Measurements from ENCODE around the gene OOSP3.
"Not testable (repeated sequence)": the region's sequence is repeated elsewhere in the genome, so short reads cannot be mapped to it uniquely, and the experiment has no call there.

Gene OOSP3

GRCh38 chr11:59875856-59876519 is 2.6 kb upstream of the OOSP3 start:
- Histone ChIP-seq H3K36me3 (ENCODE audit: control insufficient read depth, insufficient read depth, low read length) (no peaks in the 10 kb centered on the region), H3K27ac (ENCODE audit: low read length) (no peak overlapping the region)

GRCh38 chr11:59877325-59877724 is 1.3 kb upstream of the OOSP3 start:
- H3K4me3 ChIP-seq (ENCODE audit: low read length) = no peak overlapping the region
- no peak overlapping the region for H3K27ac ChIP-seq (ENCODE audit: low read length)
- H3K36me3 ChIP-seq (ENCODE audit: control insufficient read depth, insufficient read depth, low read length) = no peaks in the 10 kb centered on the region
- DNase-seq (ENCODE audit: low read depth, low spot score) = no peak
- H3K4me1 ChIP-seq (ENCODE audit: control insufficient read depth, insufficient read depth, low read length) = no peaks in the 10 kb centered on the region; the same call in 1 of the 2 replicates
- no peaks in the 10 kb centered on the region for H3K27me3 ChIP-seq (ENCODE audit: control insufficient read depth, insufficient read depth, low read length)
- no peaks in the 10 kb centered on the region for H3K9me3 ChIP-seq (ENCODE audit: control insufficient read depth, insufficient read depth, low read length)

More at GRCh38 chr11:59875856-59876519, 2.6 kb upstream of the OOSP3 start:
- Histone ChIP-seq H3K9me3 (ENCODE audit: control insufficient read depth, insufficient read depth, low read length) (no peaks in the 10 kb centered on the region), H3K4me3 (ENCODE audit: low read length) (no peak overlapping the region), H3K4me1 (ENCODE audit: control insufficient read depth, insufficient read depth, low read length) (no peaks in the 10 kb centered on the region; the same call in 1 of the 2 replicates), H3K27me3 (ENCODE audit: control insufficient read depth, insufficient read depth, low read length) (no peaks in the 10 kb centered on the region)
- WGBS (ENCODE audit: insufficient coverage, insufficient read length) = no CpG with 5 or more reads among the region's 9 CpGs
- no peak for DNase-seq (ENCODE audit: low read depth, low spot score)

- H3K4me3 ChIP-seq (ENCODE audit: low read length) = no peak overlapping the region
- no peaks in the 10 kb centered on the region; the same call in 1 of the 2 replicates for H3K4me1 ChIP-seq (ENCODE audit: control insufficient read depth, insufficient read depth, low read length)
- H3K27me3 ChIP-seq (ENCODE audit: control insufficient read depth, insufficient read depth, low read length) = no peaks in the 10 kb centered on the region
- H3K27ac ChIP-seq (ENCODE audit: low read length) = no peak overlapping the region
- no peak for DNase-seq (ENCODE audit: low read depth, low spot score)
- H3K36me3 ChIP-seq (ENCODE audit: control insufficient read depth, insufficient read depth, low read length) = no peaks in the 10 kb centered on the region
- H3K9me3 ChIP-seq (ENCODE audit: control insufficient read depth, insufficient read depth, low read length) = no peaks in the 10 kb centered on the region
Measured at GRCh38 chr11:59877784-59878183, 798 bp upstream of the OOSP3 start.

- DNase-seq (ENCODE audit: low read depth, low spot score) = no peak
- Histone ChIP-seq H3K9me3 (ENCODE audit: control insufficient read depth, insufficient read depth, low read length) (no peaks in the 10 kb centered on the region), H3K4me1 (ENCODE audit: control insufficient read depth, insufficient read depth, low read length) (no peaks in the 10 kb centered on the region; the same call in 1 of the 2 replicates)
Measured at GRCh38 chr11:59879567-59879966, 985 bp downstream of the OOSP3 start.

GRCh38 chr11:59883597-59883996 is 5.0 kb downstream of the OOSP3 start:
- WGBS (ENCODE audit: insufficient coverage, insufficient read length) = no CpG with 5 or more reads among the region's 1 CpG
- no peaks in the 10 kb centered on the region for H3K4me1 ChIP-seq (ENCODE audit: control insufficient read depth, insufficient read depth, low read length)
- no peaks in the 10 kb centered on the region for H3K36me3 ChIP-seq (ENCODE audit: control insufficient read depth, insufficient read depth, low read length)

More at GRCh38 chr11:59879567-59879966, 985 bp downstream of the OOSP3 start:
- H3K27me3 ChIP-seq (ENCODE audit: control insufficient read depth, insufficient read depth, low read length) = no peaks in the 10 kb centered on the region
- no peak overlapping the region for H3K4me3 ChIP-seq (ENCODE audit: low read length)
- no CpG with 5 or more reads among the region's 1 CpG for WGBS (ENCODE audit: insufficient coverage, insufficient read length)
- no peak overlapping the region for H3K27ac ChIP-seq (ENCODE audit: low read length)
- no peaks in the 10 kb centered on the region for H3K36me3 ChIP-seq (ENCODE audit: control insufficient read depth, insufficient read depth, low read length)

GRCh38 chr11:59887156-59887555 is 8.6 kb downstream of the OOSP3 start:
- H3K27ac ChIP-seq (ENCODE audit: low read length); H3K27me3 ChIP-seq (ENCODE audit: control insufficient read depth, insufficient read depth, low read length); DNase-seq (ENCODE audit: low read depth, low spot score); H3K4me1 ChIP-seq (ENCODE audit: control insufficient read depth, insufficient read depth, low read length); H3K4me3 ChIP-seq (ENCODE audit: low read length); H3K9me3 ChIP-seq (ENCODE audit: control insufficient read depth, insufficient read depth, low read length); H3K36me3 ChIP-seq (ENCODE audit: control insufficient read depth, insufficient read depth, low read length): not testable (repeated sequence)

More at GRCh38 chr11:59883597-59883996, 5.0 kb downstream of the OOSP3 start:
- no peak overlapping the region for H3K4me3 ChIP-seq (ENCODE audit: low read length)
- H3K9me3 ChIP-seq (ENCODE audit: control insufficient read depth, insufficient read depth, low read length) = no peaks in the 10 kb centered on the region
- H3K27ac ChIP-seq (ENCODE audit: low read length) = no peak overlapping the region
- no peaks in the 10 kb centered on the region for H3K27me3 ChIP-seq (ENCODE audit: control insufficient read depth, insufficient read depth, low read length)
- DNase-seq (ENCODE audit: low read depth, low spot score) = no peak

- Histone ChIP-seq H3K9me3 (ENCODE audit: control insufficient read depth, insufficient read depth, low read length) (no peaks in the 10 kb centered on the region), H3K36me3 (ENCODE audit: control insufficient read depth, insufficient read depth, low read length) (no peaks in the 10 kb centered on the region), H3K4me3 (ENCODE audit: low read length) (no peak overlapping the region), H3K27me3 (ENCODE audit: control insufficient read depth, insufficient read depth, low read length) (no peaks in the 10 kb centered on the region), H3K4me1 (ENCODE audit: control insufficient read depth, insufficient read depth, low read length) (peaks cover 2% of the 10 kb centered on the region; the same call in 1 of the 2 replicates), H3K27ac (ENCODE audit: low read length) (no peak overlapping the region)
- no peak for DNase-seq (ENCODE audit: low read depth, low spot score)
- no CpG with 5 or more reads among the region's 4 CpGs for WGBS (ENCODE audit: insufficient coverage, insufficient read length)
Measured at GRCh38 chr11:59891781-59892181, 13.2 kb downstream of the OOSP3 start.

- Histone ChIP-seq H3K27me3 (ENCODE audit: control insufficient read depth, insufficient read depth, low read length) (no peaks in the 10 kb centered on the region), H3K4me3 (ENCODE audit: low read length) (no peak overlapping the region), H3K4me1 (ENCODE audit: control insufficient read depth, insufficient read depth, low read length) (peaks cover 2% of the 10 kb centered on the region; the same call in 1 of the 2 replicates), H3K36me3 (ENCODE audit: control insufficient read depth, insufficient read depth, low read length) (no peaks in the 10 kb centered on the region), H3K9me3 (ENCODE audit: control insufficient read depth, insufficient read depth, low read length) (no peaks in the 10 kb centered on the region), H3K27ac (ENCODE audit: low read length) (no peak overlapping the region)
- DNase-seq (ENCODE audit: low read depth, low spot score) = no peak
- WGBS (ENCODE audit: insufficient coverage, insufficient read length) = no CpG with 5 or more reads among the region's 1 CpG
Measured at GRCh38 chr11:59894616-59895015, 16.0 kb downstream of the OOSP3 start.

- WGBS (ENCODE audit: insufficient coverage, insufficient read length) = no CpG with 5 or more reads among the region's 31 CpGs
Measured at GRCh38 chr11:59898046-59898445, 19.5 kb downstream of the OOSP3 start.

GRCh38 chr11:59898650-59899049 is 20.1 kb downstream of the OOSP3 start:
- no peak overlapping the region for H3K27ac ChIP-seq (ENCODE audit: low read length)
- no peaks in the 10 kb centered on the region for H3K9me3 ChIP-seq (ENCODE audit: control insufficient read depth, insufficient read depth, low read length)
- no peak overlapping the region for H3K4me3 ChIP-seq (ENCODE audit: low read length)
- H3K4me1 ChIP-seq (ENCODE audit: control insufficient read depth, insufficient read depth, low read length) = no peaks in the 10 kb centered on the region
- no peaks in the 10 kb centered on the region for H3K27me3 ChIP-seq (ENCODE audit: control insufficient read depth, insufficient read depth, low read length)
- no peak for DNase-seq (ENCODE audit: low read depth, low spot score)
- no CpG with 5 or more reads among the region's 7 CpGs for WGBS (ENCODE audit: insufficient coverage, insufficient read length)
- H3K36me3 ChIP-seq (ENCODE audit: control insufficient read depth, insufficient read depth, low read length) = no peaks in the 10 kb centered on the region

More at GRCh38 chr11:59898046-59898445, 19.5 kb downstream of the OOSP3 start:
- no peaks in the 10 kb centered on the region for H3K27me3 ChIP-seq (ENCODE audit: control insufficient read depth, insufficient read depth, low read length)
- no peaks in the 10 kb centered on the region for H3K36me3 ChIP-seq (ENCODE audit: control insufficient read depth, insufficient read depth, low read length)
- H3K4me1 ChIP-seq (ENCODE audit: control insufficient read depth, insufficient read depth, low read length) = no peaks in the 10 kb centered on the region
- DNase-seq (ENCODE audit: low read depth, low spot score) = no peak
- H3K4me3 ChIP-seq (ENCODE audit: low read length) = no peak overlapping the region
- no peaks in the 10 kb centered on the region for H3K9me3 ChIP-seq (ENCODE audit: control insufficient read depth, insufficient read depth, low read length)
- H3K27ac ChIP-seq (ENCODE audit: low read length) = no peak overlapping the region

GRCh38 chr11:59899532-59899931 is 20.9 kb downstream of the OOSP3 start:
- H3K9me3 ChIP-seq (ENCODE audit: control insufficient read depth, insufficient read depth, low read length) = no peaks in the 10 kb centered on the region
- no peak for DNase-seq (ENCODE audit: low read depth, low spot score)
- H3K4me3 ChIP-seq (ENCODE audit: low read length) = no peak overlapping the region
- H3K27me3 ChIP-seq (ENCODE audit: control insufficient read depth, insufficient read depth, low read length) = no peaks in the 10 kb centered on the region
- H3K4me1 ChIP-seq (ENCODE audit: control insufficient read depth, insufficient read depth, low read length) = no peaks in the 10 kb centered on the region
- H3K36me3 ChIP-seq (ENCODE audit: control insufficient read depth, insufficient read depth, low read length) = no peaks in the 10 kb centered on the region
- H3K27ac ChIP-seq (ENCODE audit: low read length) = no peak overlapping the region
- no CpG with 5 or more reads among the region's 11 CpGs for WGBS (ENCODE audit: insufficient coverage, insufficient read length)

Measured in iPS DF 6.9 (cell line).